HL-60 (cell line): ENCODE data around the gene PGC.

ENCODE experiments used
- DNase-seq, 2 experiments: peaks; one replicate each; pipeline ENCODE4 v3.0.0-alpha.2; 2010 to 2020; ENCODE audit warnings: low read depth in 1 of 2, low spot score in 1 of 2
- H3K27ac ChIP-seq: fragments of 250-450 bp; sonication (Bioruptor Pico); replicated peaks from 2 replicates; pipeline ENCODE4 v1.5.1; 2020; ENCODE audit warnings: mild to moderate bottlenecking, moderate library complexity
- H3K27me3 ChIP-seq: fragments of 250-450 bp; sonication (Bioruptor Pico); 2 replicates; pipeline ENCODE4 v1.5.1; 2021; ENCODE audit warnings: mild to moderate bottlenecking, moderate library complexity; ENCODE audit not compliant: insufficient read depth, poor library complexity, severe bottlenecking
- H3K4me3 ChIP-seq: replicated peaks from 2 replicates; pipeline ENCODE4 v1.5.1; 2011; ENCODE audit warnings: mild to moderate bottlenecking, control low read depth, low read length; ENCODE audit not compliant: insufficient read depth
- GABPA ChIP-seq: IDR thresholded peaks from 2 replicates; pipeline ENCODE4 v1.6.1; 2012; ENCODE audit warnings: low read depth
- POLR2AphosphoS5 ChIP-seq: IDR thresholded peaks from 2 replicates; pipeline ENCODE4 v1.6.1; 2012; ENCODE audit warnings: low read depth
- SPI1 ChIP-seq: IDR thresholded peaks from 2 replicates; pipeline ENCODE4 v1.6.1; 2012; ENCODE audit warnings: low read depth, mild to moderate bottlenecking, borderline replicate concordance
- TF ChIP-seq, protein P1 (sequence below): IDR thresholded peaks from 2 replicates; pipeline ENCODE4 v1.6.1; 2012; ENCODE audit warnings: low read depth; ENCODE audit not compliant: insufficient replicate concordance
- TF ChIP-seq, protein P2 (sequence below): IDR thresholded peaks from one replicate; pipeline ENCODE4 v1.5.1; 2011; ENCODE audit warnings: low read length, control low read depth, inconsistent platforms; ENCODE audit not compliant: insufficient read depth

The PGC gene

DNA sequence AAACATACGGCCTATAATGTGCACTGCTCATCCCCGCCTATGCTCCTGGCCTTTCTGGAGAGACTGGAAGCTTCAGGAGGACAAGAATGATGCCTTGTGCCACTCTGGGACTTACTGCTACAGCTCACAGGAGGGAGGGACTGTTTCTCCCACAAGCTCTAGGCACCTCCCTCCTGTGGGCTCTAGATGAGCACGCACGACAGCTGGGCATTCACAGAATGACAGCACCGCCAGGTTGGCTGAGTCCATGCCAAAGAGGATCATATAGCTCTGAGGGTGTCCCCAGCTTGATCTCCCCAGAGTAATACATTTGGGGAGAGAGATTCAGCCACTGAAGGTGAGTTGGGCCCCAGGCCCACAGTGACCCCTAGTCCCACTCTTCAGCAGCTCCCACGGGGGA is 10.1 kb upstream of the PGC start:
- no peak for DNase-seq
- Histone ChIP-seq H3K27me3 (no peaks in the 10 kb centered on the region), H3K4me3 (no peak overlapping the region), H3K27ac (no peak overlapping the region)
- TF ChIP-seq GABPA = no peak
- no peak for TF ChIP-seq POLR2AphosphoS5
- TF ChIP-seq, protein P1, sequence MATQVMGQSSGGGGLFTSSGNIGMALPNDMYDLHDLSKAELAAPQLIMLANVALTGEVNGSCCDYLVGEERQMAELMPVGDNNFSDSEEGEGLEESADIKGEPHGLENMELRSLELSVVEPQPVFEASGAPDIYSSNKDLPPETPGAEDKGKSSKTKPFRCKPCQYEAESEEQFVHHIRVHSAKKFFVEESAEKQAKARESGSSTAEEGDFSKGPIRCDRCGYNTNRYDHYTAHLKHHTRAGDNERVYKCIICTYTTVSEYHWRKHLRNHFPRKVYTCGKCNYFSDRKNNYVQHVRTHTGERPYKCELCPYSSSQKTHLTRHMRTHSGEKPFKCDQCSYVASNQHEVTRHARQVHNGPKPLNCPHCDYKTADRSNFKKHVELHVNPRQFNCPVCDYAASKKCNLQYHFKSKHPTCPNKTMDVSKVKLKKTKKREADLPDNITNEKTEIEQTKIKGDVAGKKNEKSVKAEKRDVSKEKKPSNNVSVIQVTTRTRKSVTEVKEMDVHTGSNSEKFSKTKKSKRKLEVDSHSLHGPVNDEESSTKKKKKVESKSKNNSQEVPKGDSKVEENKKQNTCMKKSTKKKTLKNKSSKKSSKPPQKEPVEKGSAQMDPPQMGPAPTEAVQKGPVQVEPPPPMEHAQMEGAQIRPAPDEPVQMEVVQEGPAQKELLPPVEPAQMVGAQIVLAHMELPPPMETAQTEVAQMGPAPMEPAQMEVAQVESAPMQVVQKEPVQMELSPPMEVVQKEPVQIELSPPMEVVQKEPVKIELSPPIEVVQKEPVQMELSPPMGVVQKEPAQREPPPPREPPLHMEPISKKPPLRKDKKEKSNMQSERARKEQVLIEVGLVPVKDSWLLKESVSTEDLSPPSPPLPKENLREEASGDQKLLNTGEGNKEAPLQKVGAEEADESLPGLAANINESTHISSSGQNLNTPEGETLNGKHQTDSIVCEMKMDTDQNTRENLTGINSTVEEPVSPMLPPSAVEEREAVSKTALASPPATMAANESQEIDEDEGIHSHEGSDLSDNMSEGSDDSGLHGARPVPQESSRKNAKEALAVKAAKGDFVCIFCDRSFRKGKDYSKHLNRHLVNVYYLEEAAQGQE = no peak
- TF ChIP-seq SPI1 = no peak
- TF ChIP-seq, protein P2, sequence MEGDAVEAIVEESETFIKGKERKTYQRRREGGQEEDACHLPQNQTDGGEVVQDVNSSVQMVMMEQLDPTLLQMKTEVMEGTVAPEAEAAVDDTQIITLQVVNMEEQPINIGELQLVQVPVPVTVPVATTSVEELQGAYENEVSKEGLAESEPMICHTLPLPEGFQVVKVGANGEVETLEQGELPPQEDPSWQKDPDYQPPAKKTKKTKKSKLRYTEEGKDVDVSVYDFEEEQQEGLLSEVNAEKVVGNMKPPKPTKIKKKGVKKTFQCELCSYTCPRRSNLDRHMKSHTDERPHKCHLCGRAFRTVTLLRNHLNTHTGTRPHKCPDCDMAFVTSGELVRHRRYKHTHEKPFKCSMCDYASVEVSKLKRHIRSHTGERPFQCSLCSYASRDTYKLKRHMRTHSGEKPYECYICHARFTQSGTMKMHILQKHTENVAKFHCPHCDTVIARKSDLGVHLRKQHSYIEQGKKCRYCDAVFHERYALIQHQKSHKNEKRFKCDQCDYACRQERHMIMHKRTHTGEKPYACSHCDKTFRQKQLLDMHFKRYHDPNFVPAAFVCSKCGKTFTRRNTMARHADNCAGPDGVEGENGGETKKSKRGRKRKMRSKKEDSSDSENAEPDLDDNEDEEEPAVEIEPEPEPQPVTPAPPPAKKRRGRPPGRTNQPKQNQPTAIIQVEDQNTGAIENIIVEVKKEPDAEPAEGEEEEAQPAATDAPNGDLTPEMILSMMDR = no peak

DNA sequence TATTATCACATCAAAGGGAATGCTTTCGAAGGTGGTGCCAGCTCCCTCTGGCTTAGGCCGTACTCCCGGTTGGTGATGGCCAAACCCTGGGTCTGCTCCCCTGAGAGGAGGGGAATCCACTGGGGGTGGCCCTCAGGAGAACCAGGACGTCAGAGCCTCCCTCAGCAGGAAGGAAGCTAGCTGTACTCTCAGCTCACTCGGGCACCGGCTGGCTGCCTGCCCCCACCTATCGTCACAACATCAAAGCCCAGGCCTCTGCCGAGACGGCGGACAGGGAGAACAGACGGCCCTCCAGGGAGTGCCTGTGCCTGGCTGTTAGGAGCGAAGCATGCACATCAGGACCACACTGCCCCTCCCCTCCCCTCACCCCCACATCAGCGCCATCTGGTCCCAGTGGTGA is 9.2 kb upstream of the PGC start:
- H3K27ac ChIP-seq = no peak overlapping the region
- no peak for DNase-seq

GRCh38 chr6:41755895-41756294 is 8.7 kb upstream of the PGC start:
- Histone ChIP-seq H3K27me3 (no peaks in the 10 kb centered on the region), H3K27ac (no peak overlapping the region), H3K4me3 (no peak overlapping the region)
- TF ChIP-seq SPI1 = no peak
- TF ChIP-seq, protein P2 = no peak
- TF ChIP-seq GABPA = no peak
- TF ChIP-seq, protein P1 = no peak
- no peak for TF ChIP-seq POLR2AphosphoS5
- DNase-seq = no peak

More for the DNA sequence above, 9.2 kb upstream of the PGC start:
- Histone ChIP-seq H3K4me3 (no peak overlapping the region), H3K27me3 (no peaks in the 10 kb centered on the region)
- TF ChIP-seq, protein P1 = no peak
- TF ChIP-seq POLR2AphosphoS5 (no peak), SPI1 (no peak), GABPA (no peak)
- TF ChIP-seq, protein P2 = no peak
